Ammon's horn (tissue), 1 donor: ENCODE results near the gene SPACDR.

Source experiments
- DNase-seq: peaks from one replicate; pipeline ENCODE4 v3.0.0-alpha.2; 2016; ENCODE audit warnings: low spot score

The SPACDR gene

GRCh38 chr7:100434297-100435144, 29.5 kb downstream of the SPACDR start:
- no peak for DNase-seq

- no peak for DNase-seq
Observed at GRCh38 chr7:100433592-100434296, 30.3 kb downstream of the SPACDR start.

GRCh38 chr7:100433276-100433591, 30.8 kb downstream of the SPACDR start:
- DNase-seq = no peak

- DNase-seq = no peak
Observed at GRCh38 chr7:100432621-100433275, 31.3 kb downstream of the SPACDR start.

GRCh38 chr7:100432053-100432452, 32.0 kb downstream of the SPACDR start:
- no peak for DNase-seq

- no peak for DNase-seq
Observed at GRCh38 chr7:100431286-100431735, 32.7 kb downstream of the SPACDR start.

GRCh38 chr7:100430493-100431285, 33.4 kb downstream of the SPACDR start:
- DNase-seq = no peak

- DNase-seq = peak; percentile 94
Observed at GRCh38 chr7:100429637-100430492, 34.2 kb downstream of the SPACDR start, which contains the start of gene MEPCE. Gene MEPCE, plus strand, starts transcription at chr7:100429831. Its CDS starts 188 bp downstream, at chr7:100430019.

- DNase-seq = peak; percentile 100
Observed at GRCh38 chr7:100428967-100429636, 35.0 kb downstream of the SPACDR start.

- DNase-seq = peak; percentile 97
Observed at GRCh38 chr7:100428199-100428966, 35.7 kb downstream of the SPACDR start, which contains the start of gene ZCWPW1. Gene ZCWPW1, minus strand, starts transcription at chr7:100428703. Its CDS starts 8,054 bp downstream, at chr7:100420649.

- DNase-seq = no peak
Observed at GRCh38 chr7:100427762-100428198, 36.3 kb downstream of the SPACDR start.

GRCh38 chr7:100426516-100426915, 37.5 kb downstream of the SPACDR start:
- no peak for DNase-seq

- DNase-seq = no peak
Observed at GRCh38 chr7:100425347-100425746, 38.7 kb downstream of the SPACDR start.

- DNase-seq = no peak
Observed at GRCh38 chr7:100423315-100423714, 40.7 kb downstream of the SPACDR start.

- no peak for DNase-seq
Observed at GRCh38 chr7:100419660-100420226, 44.3 kb downstream of the SPACDR start.

- no peak for DNase-seq
Observed at GRCh38 chr7:100418930-100419659, 45.0 kb downstream of the SPACDR start.

GRCh38 chr7:100415448-100415847, 48.6 kb downstream of the SPACDR start:
- no peak for DNase-seq

GRCh38 chr7:100413889-100414288, 50.2 kb downstream of the SPACDR start:
- no peak for DNase-seq
